ENCODE data around the gene DLX1. TPM values are rescaled to one million over a fixed set of nuclear protein-coding genes. Genes with fewer than 3 reads are reported as not detected.

Gene DLX1
- total and polyA plus RNA-seq, 8 donors = 0.25 to 1.1 TPM; not detected in 6

- peak overlapping the region in 2 of 4 donors; percentile 53 to 61 for H3K4me3 ChIP-seq
- peaks cover 0 to 7% (median 0%) of the 10 kb centered on the region in 4 donors for H3K9me3 ChIP-seq
- H3K4me1 ChIP-seq = peaks cover 36 to 66% (median 57%) of the 10 kb centered on the region in 4 donors
- H3K36me3 ChIP-seq = no peaks in the 10 kb centered on the region
- intact Hi-C loops (cut with DNase I; ENCODE audit: low total_unique reads) = no loop called here
- H3K27ac ChIP-seq = no peak overlapping the region
- WGBS, 5 donors = 11 to 13% (median 13%) methylated on average over 31 of the region's 31 CpGs
- DNase-seq = no peak
- H3K27me3 ChIP-seq = peaks cover 82 to 100% (median 99%) of the 10 kb centered on the region in 3 donors
- no peak for TF ChIP-seq CTCF (IDR thresholded peaks at IDR 0.05)
Measured at GRCh38 chr2:172087207-172087779, 2.0 kb downstream of the DLX1 start.

- DNase-seq = no peak
- Histone ChIP-seq H3K9me3 (peaks cover 0 to 7% (median 0%) of the 10 kb centered on the region in 4 donors), H3K4me3 (no peak overlapping the region), H3K36me3 (no peaks in the 10 kb centered on the region), H3K27me3 (peaks cover 81 to 100% (median 99%) of the 10 kb centered on the region in 3 donors), H3K4me1 (peaks cover 36 to 61% (median 52%) of the 10 kb centered on the region in 4 donors), H3K27ac (no peak overlapping the region)
- 5 to 11% (median 8%) methylated on average over 19 to 23 of the region's 23 CpGs for WGBS, 5 donors
- intact Hi-C loops (cut with DNase I; ENCODE audit: low total_unique reads) = no loop called here
- no peak for TF ChIP-seq POLR2AphosphoS5 (IDR thresholded peaks at IDR 0.05)
- no peak for TF ChIP-seq CTCF (IDR thresholded peaks at IDR 0.05)
- TF ChIP-seq EP300 (IDR thresholded peaks at IDR 0.05) = no peak
- TF ChIP-seq POLR2A (IDR thresholded peaks at IDR 0.05) = no peak
Measured at GRCh38 chr2:172087780-172088244, 2.5 kb downstream of the DLX1 start.

- intact Hi-C loops (cut with DNase I; ENCODE audit: low total_unique reads) = no loop called here
- peaks cover 33 to 55% (median 46%) of the 10 kb centered on the region in 4 donors for H3K4me1 ChIP-seq
- H3K9me3 ChIP-seq = peaks cover 0 to 7% (median 0%) of the 10 kb centered on the region in 4 donors
- no peak overlapping the region for H3K4me3 ChIP-seq
- no peaks in the 10 kb centered on the region for H3K36me3 ChIP-seq
- DNase-seq = peak in 1 of 2 donors; percentile 24
- no peak overlapping the region for H3K27ac ChIP-seq
- H3K27me3 ChIP-seq = peaks cover 79 to 100% (median 99%) of the 10 kb centered on the region in 3 donors
- TF ChIP-seq POLR2A (IDR thresholded peaks at IDR 0.05) (no peak), POLR2AphosphoS5 (IDR thresholded peaks at IDR 0.05) (no peak), CTCF (IDR thresholded peaks at IDR 0.05) (no peak), EP300 (IDR thresholded peaks at IDR 0.05) (no peak)
- 9 to 12% (median 10%) methylated on average over 35 to 37 of the region's 37 CpGs for WGBS, 5 donors
Measured at GRCh38 chr2:172088245-172089004, 3.1 kb downstream of the DLX1 start.

- no peak for DNase-seq
- intact Hi-C loops (cut with DNase I; ENCODE audit: low total_unique reads) = no loop called here
- no peak overlapping the region for H3K4me3 ChIP-seq
- no peaks in the 10 kb centered on the region for H3K36me3 ChIP-seq
- H3K9me3 ChIP-seq = peaks cover 0 to 7% (median 0%) of the 10 kb centered on the region in 4 donors
- no peak overlapping the region for H3K27ac ChIP-seq
- peaks cover 74 to 100% (median 99%) of the 10 kb centered on the region in 3 donors for H3K27me3 ChIP-seq
- WGBS, 5 donors = 14 to 17% (median 16%) methylated on average over 10 of the region's 10 CpGs
- peaks cover 29 to 51% (median 46%) of the 10 kb centered on the region in 4 donors for H3K4me1 ChIP-seq
- TF ChIP-seq EP300 (IDR thresholded peaks at IDR 0.05) (no peak), POLR2AphosphoS5 (IDR thresholded peaks at IDR 0.05) (no peak), POLR2A (IDR thresholded peaks at IDR 0.05) (no peak), CTCF (IDR thresholded peaks at IDR 0.05) (no peak)
Measured at GRCh38 chr2:172089005-172089504, 3.7 kb downstream of the DLX1 start.

All from stomach (tissue), 9 donors.